Myocyte (in vitro differentiated cells): Measurements from ENCODE around the gene PAPSS1. TPM values are rescaled to one million over a fixed set of nuclear protein-coding genes. Genes with fewer than 3 reads are reported as not detected.
A peak's percentile ranks its signal among the peaks of the same experiment; 100 is the strongest.

ENCODE experiments used
- DNase-seq: peaks from one replicate; pipeline ENCODE4 v3.0.0-alpha.2; 2012; ENCODE audit warnings: low read depth
- total RNA-seq: library from RNA; depleted of rRNA; stranded (reverse); fragments of >200 nt; gene quantifications from 2 replicates; pipeline ENCODE4 v1.2.3, GENCODE V29; 2014

The PAPSS1 gene
- total RNA-seq, 1 donor from 2014 or later, result 56.0 TPM

GRCh38 chr4:107564326-107564725 lies 155.7 kb downstream of the PAPSS1 start:
- DNase-seq, result peak; percentile 80

Other genes starting within 250 kb of the PAPSS1 start
- 76.4 and 103 TPM in 2 replicates for gene SGMS2, start 104.7 kb upstream of the PAPSS1 start, total RNA-seq
- 11.5 and 11.6 TPM in 2 replicates for gene CYP2U1, start 211.3 kb upstream of the PAPSS1 start, total RNA-seq